22Rv1 (cell line): ENCODE results near the gene ZNF462.

Experiments used
- ZFX ChIP-seq: fragments of 450-650 bp; IDR thresholded peaks from 2 replicates; pipeline ENCODE4 v1.6.1; 2017; ENCODE audit warnings: antibody characterized with exemption, borderline replicate concordance
- TF ChIP-seq, protein P1 (sequence below): fragments of 450-650 bp; IDR thresholded peaks from 2 replicates; pipeline ENCODE4 v1.5.1; 2017; ENCODE audit warnings: mild to moderate bottlenecking

GRCh38 chr9:107029146-107029545 is 166.2 kb downstream of the ZNF462 start:
- TF ChIP-seq, protein P1, sequence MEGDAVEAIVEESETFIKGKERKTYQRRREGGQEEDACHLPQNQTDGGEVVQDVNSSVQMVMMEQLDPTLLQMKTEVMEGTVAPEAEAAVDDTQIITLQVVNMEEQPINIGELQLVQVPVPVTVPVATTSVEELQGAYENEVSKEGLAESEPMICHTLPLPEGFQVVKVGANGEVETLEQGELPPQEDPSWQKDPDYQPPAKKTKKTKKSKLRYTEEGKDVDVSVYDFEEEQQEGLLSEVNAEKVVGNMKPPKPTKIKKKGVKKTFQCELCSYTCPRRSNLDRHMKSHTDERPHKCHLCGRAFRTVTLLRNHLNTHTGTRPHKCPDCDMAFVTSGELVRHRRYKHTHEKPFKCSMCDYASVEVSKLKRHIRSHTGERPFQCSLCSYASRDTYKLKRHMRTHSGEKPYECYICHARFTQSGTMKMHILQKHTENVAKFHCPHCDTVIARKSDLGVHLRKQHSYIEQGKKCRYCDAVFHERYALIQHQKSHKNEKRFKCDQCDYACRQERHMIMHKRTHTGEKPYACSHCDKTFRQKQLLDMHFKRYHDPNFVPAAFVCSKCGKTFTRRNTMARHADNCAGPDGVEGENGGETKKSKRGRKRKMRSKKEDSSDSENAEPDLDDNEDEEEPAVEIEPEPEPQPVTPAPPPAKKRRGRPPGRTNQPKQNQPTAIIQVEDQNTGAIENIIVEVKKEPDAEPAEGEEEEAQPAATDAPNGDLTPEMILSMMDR: no peak
- TF ChIP-seq ZFX: no peak
